Esophagus muscularis mucosa (tissue), 4 donors: ENCODE measurements around the gene ZSWIM1.

ENCODE experiments used
- CTCF ChIP-seq, 3 experiments: fragments of 200-600 bp in 2 of 3; fragments of 450-650 bp in 1 of 3; sonication (generic) in 2 of 3; IDR thresholded peaks; one replicate each; pipeline ENCODE4 v1.5.1; 2017 to 2019; ENCODE audit warnings: antibody characterized with exemption in 3 of 3, mild to moderate bottlenecking in 2 of 3, moderate library complexity in 1 of 3
- EP300 ChIP-seq: sonication (generic); formaldehyde crosslinking; IDR thresholded peaks from one replicate; pipeline ENCODE4 v1.6.1; 2017; ENCODE audit warnings: antibody characterized with exemption
- POLR2A ChIP-seq: fragments of 450-650 bp; IDR thresholded peaks from one replicate; pipeline ENCODE4 v1.6.1; 2017; ENCODE audit warnings: antibody characterized with exemption, moderate library complexity, mild to moderate bottlenecking, low read depth
- POLR2AphosphoS5 ChIP-seq, 2 donors: sonication (generic); formaldehyde crosslinking; IDR thresholded peaks; one replicate each; pipeline ENCODE4 v1.6.1; 2017; ENCODE audit warnings: antibody characterized with exemption in 2 of 2

- TF ChIP-seq POLR2A (no peak), POLR2AphosphoS5 (IDR thresholded peaks at IDR 0.05) (no peak), CTCF (IDR thresholded peaks at IDR 0.05) (no peak), EP300 (no peak)
These were observed 40.3 kb upstream of the ZSWIM1 start for GRCh38 chr20:45840700-45841198.
